ENCODE results near the gene LYL1.

- TF ChIP-seq CTCF (IDR thresholded peaks at IDR 0.05) (no peak), POLR2A (IDR thresholded peaks at IDR 0.05) (no peak)
These were observed 35.5 kb downstream of the LYL1 start for GRCh38 chr19:13066933-13067807.
